HCT116 (cell line): Measurements from ENCODE around the gene ZNF423.

ENCODE experiments used
- EZH2 ChIP-seq: fragments of 200-600 bp; sonication (generic); IDR thresholded peaks from 2 replicates; pipeline ENCODE4 v1.6.1; 2017; ENCODE audit warnings: antibody characterized with exemption, mixed run types
- JUND ChIP-seq: IDR thresholded peaks from 2 replicates; pipeline ENCODE4 v1.6.1; 2012
- POLR2A ChIP-seq: IDR thresholded peaks from 2 replicates; pipeline ENCODE4 v1.7.0; 2011; ENCODE audit warnings: borderline replicate concordance; ENCODE audit not compliant: insufficient read depth, insufficient read length; ENCODE audit errors: extremely low read depth
- POLR2AphosphoS5 ChIP-seq: IDR thresholded peaks from 2 replicates; pipeline ENCODE4 v1.6.1; 2011; ENCODE audit warnings: mild to moderate bottlenecking, low read depth, low read length, moderate library complexity
- SIN3A ChIP-seq: IDR thresholded peaks from 2 replicates; pipeline ENCODE4 v1.6.1; 2012; ENCODE audit warnings: low read depth
- SRF ChIP-seq: IDR thresholded peaks from 2 replicates; pipeline ENCODE4 v1.6.1; 2012; ENCODE audit warnings: low read depth
- ZNF274 ChIP-seq: fragments of 200-500 bp; sonication (Bioruptor generic); IDR thresholded peaks from 2 replicates; pipeline ENCODE4 v1.6.1; 2014; ENCODE audit warnings: mild to moderate bottlenecking, low read depth, low read length, inconsistent platforms
- TF ChIP-seq, protein P1 (sequence below), 3 experiments: fragments of 200-600 bp in 1 of 3; sonication (generic) in 1 of 3; IDR thresholded peaks in 2 of 3; conservative IDR thresholded peaks in 1 of 3; 2 replicates each; pipeline ENCODE4 v1.5.1; 2012 to 2017; ENCODE audit warnings: low read depth in 2 of 3, low read length in 2 of 3, antibody characterized with exemption in 1 of 3, borderline replicate concordance in 1 of 3, control low read depth in 1 of 3, mild to moderate bottlenecking in 1 of 3, mixed read lengths in 1 of 3, mixed run types in 1 of 3, moderate library complexity in 1 of 3; ENCODE audit not compliant: insufficient read depth in 1 of 3
- TF ChIP-seq, protein P2 (sequence below): IDR thresholded peaks from 2 replicates; pipeline ENCODE4 v1.6.1; 2012

DNA sequence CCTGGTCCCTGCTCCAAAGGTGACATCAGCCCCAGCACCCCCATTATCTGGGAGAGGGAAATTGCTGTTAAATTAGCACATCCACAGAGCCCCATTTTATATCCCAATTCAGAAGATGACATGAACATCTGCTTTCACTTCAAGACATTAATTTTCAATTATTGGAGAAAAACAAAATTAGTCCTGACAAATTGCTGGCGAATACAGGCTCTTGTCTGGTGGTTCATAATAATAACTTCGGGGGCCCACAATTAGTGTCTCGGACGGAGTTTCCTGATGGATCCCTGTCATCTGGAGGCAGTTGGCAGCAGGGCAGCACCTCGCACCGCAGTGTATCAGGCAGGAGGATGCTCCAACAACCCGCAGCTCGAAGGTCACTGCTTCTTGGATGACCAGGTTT, 7.4 kb downstream of the ZNF423 start:
- no peak for TF ChIP-seq POLR2AphosphoS5
- TF ChIP-seq SIN3A: no peak
- no peak for TF ChIP-seq POLR2A
- TF ChIP-seq, protein P1, sequence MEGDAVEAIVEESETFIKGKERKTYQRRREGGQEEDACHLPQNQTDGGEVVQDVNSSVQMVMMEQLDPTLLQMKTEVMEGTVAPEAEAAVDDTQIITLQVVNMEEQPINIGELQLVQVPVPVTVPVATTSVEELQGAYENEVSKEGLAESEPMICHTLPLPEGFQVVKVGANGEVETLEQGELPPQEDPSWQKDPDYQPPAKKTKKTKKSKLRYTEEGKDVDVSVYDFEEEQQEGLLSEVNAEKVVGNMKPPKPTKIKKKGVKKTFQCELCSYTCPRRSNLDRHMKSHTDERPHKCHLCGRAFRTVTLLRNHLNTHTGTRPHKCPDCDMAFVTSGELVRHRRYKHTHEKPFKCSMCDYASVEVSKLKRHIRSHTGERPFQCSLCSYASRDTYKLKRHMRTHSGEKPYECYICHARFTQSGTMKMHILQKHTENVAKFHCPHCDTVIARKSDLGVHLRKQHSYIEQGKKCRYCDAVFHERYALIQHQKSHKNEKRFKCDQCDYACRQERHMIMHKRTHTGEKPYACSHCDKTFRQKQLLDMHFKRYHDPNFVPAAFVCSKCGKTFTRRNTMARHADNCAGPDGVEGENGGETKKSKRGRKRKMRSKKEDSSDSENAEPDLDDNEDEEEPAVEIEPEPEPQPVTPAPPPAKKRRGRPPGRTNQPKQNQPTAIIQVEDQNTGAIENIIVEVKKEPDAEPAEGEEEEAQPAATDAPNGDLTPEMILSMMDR (IDR thresholded peaks at IDR 0.05 in 2 of 3, conservative IDR thresholded peaks at IDR 0.05 in 1 of 3; ENCODE audit: borderline replicate concordance in 1 of 3, insufficient read depth in 1 of 3, low read depth in 2 of 3, low read length in 2 of 3): no peak
- TF ChIP-seq SRF: no peak
- no peak for TF ChIP-seq EZH2
- no peak for TF ChIP-seq JUND
- TF ChIP-seq, protein P2, sequence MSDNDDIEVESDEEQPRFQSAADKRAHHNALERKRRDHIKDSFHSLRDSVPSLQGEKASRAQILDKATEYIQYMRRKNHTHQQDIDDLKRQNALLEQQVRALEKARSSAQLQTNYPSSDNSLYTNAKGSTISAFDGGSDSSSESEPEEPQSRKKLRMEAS: no peak
- no peak for TF ChIP-seq ZNF274
